ENCODE measurements around the gene CNEP1R1.
A peak's percentile ranks its signal among the peaks of the same experiment; 100 is the strongest.
"Not testable (repeated sequence)": the region's sequence is repeated elsewhere in the genome, so short reads cannot be mapped to it uniquely, and the experiment has no call there.

The CNEP1R1 gene

GRCh38 chr16:50024684-50025536 lies at the start of gene CNEP1R1:
TSS of gene CNEP1R1 (plus strand) at chr16:50025225. CDS start at chr16:50025316, 91 bp downstream.
- DNase-seq (ENCODE audit: extremely low read depth in 1 of 2, low read depth in 1 of 2): peak; percentile 84 to 90

- DNase-seq (ENCODE audit: extremely low read depth in 1 of 2, low read depth in 1 of 2): no peak
Measured at GRCh38 chr16:49977427-49977826, 47.6 kb upstream of the CNEP1R1 start.

- DNase-seq (ENCODE audit: extremely low read depth in 1 of 2, low read depth in 1 of 2): no peak
Measured at GRCh38 chr16:49978569-49979326, 46.3 kb upstream of the CNEP1R1 start.

GRCh38 chr16:49980166-49980565 lies 44.9 kb upstream of the CNEP1R1 start:
- no peak for DNase-seq (ENCODE audit: extremely low read depth in 1 of 2, low read depth in 1 of 2)

- DNase-seq (ENCODE audit: extremely low read depth in 1 of 2, low read depth in 1 of 2): no peak
Measured at GRCh38 chr16:49986351-49987124, 38.5 kb upstream of the CNEP1R1 start.

GRCh38 chr16:49987381-49987780 lies 37.6 kb upstream of the CNEP1R1 start:
- no peak for DNase-seq (ENCODE audit: extremely low read depth in 1 of 2, low read depth in 1 of 2)

GRCh38 chr16:49992825-49993224 lies 32.2 kb upstream of the CNEP1R1 start:
- no peak for DNase-seq (ENCODE audit: extremely low read depth in 1 of 2, low read depth in 1 of 2)

GRCh38 chr16:49993579-49993978 lies 31.4 kb upstream of the CNEP1R1 start:
- no peak for DNase-seq (ENCODE audit: extremely low read depth in 1 of 2, low read depth in 1 of 2)

- DNase-seq (ENCODE audit: extremely low read depth in 1 of 2, low read depth in 1 of 2): no peak
Measured at GRCh38 chr16:49994006-49994405, 31.0 kb upstream of the CNEP1R1 start.

GRCh38 chr16:49995720-49996119 lies 29.3 kb upstream of the CNEP1R1 start:
- no peak for DNase-seq (ENCODE audit: extremely low read depth in 1 of 2, low read depth in 1 of 2)

GRCh38 chr16:49997721-49998251 lies 27.2 kb upstream of the CNEP1R1 start:
- DNase-seq (ENCODE audit: extremely low read depth in 1 of 2, low read depth in 1 of 2): no peak

GRCh38 chr16:49998991-49999390 lies 26.0 kb upstream of the CNEP1R1 start:
- DNase-seq (ENCODE audit: extremely low read depth in 1 of 2, low read depth in 1 of 2): no peak

GRCh38 chr16:50001144-50001543 lies 23.9 kb upstream of the CNEP1R1 start:
- DNase-seq (ENCODE audit: extremely low read depth in 1 of 2, low read depth in 1 of 2): no peak

- DNase-seq (ENCODE audit: extremely low read depth in 1 of 2, low read depth in 1 of 2): no peak
Measured at GRCh38 chr16:50002190-50002589, 22.8 kb upstream of the CNEP1R1 start.

GRCh38 chr16:50004239-50004638 lies 20.8 kb upstream of the CNEP1R1 start:
- DNase-seq (ENCODE audit: extremely low read depth in 1 of 2, low read depth in 1 of 2): no peak

- DNase-seq (ENCODE audit: extremely low read depth in 1 of 2, low read depth in 1 of 2): no peak
Measured at GRCh38 chr16:50006964-50007363, 18.1 kb upstream of the CNEP1R1 start.

- DNase-seq (ENCODE audit: extremely low read depth in 1 of 2, low read depth in 1 of 2): no peak
Measured at GRCh38 chr16:50007744-50008143, 17.3 kb upstream of the CNEP1R1 start.

- no peak for DNase-seq (ENCODE audit: extremely low read depth in 1 of 2, low read depth in 1 of 2)
Measured at GRCh38 chr16:50010212-50010611, 14.8 kb upstream of the CNEP1R1 start.

GRCh38 chr16:50011707-50012106 lies 13.3 kb upstream of the CNEP1R1 start:
- DNase-seq (ENCODE audit: extremely low read depth in 1 of 2, low read depth in 1 of 2): no peak

GRCh38 chr16:50012182-50012581 lies 12.8 kb upstream of the CNEP1R1 start:
- no peak for DNase-seq (ENCODE audit: extremely low read depth in 1 of 2, low read depth in 1 of 2)

GRCh38 chr16:50014211-50014610 lies 10.8 kb upstream of the CNEP1R1 start:
- DNase-seq (ENCODE audit: extremely low read depth in 1 of 2, low read depth in 1 of 2): not testable (repeated sequence)

Measured in stimulated activated CD8-positive, alpha-beta memory T cell treated with anti-CD3 and anti-CD28 coated beads, Interleukin-7, amount 100 ng/mL, for 48 hours (primary cell).